ENCODE measurements around the gene GATA3.

GATA3 gene

GRCh38 chr10:8057636-8058273, 3.3 kb downstream of the GATA3 start:
- TF ChIP-seq TSHZ2 (CRISPR knock-in tag; IDR thresholded peaks at IDR 0.05): no peak
- no peak for TF ChIP-seq RARB (CRISPR knock-in tag; IDR thresholded peaks at IDR 0.05)
- no peak for TF ChIP-seq SNAI2 (CRISPR knock-in tag; IDR thresholded peaks at IDR 0.05)
- TF ChIP-seq ESRRG (CRISPR knock-in tag; IDR thresholded peaks at IDR 0.05): no peak
- TF ChIP-seq ARNTL (CRISPR knock-in tag; IDR thresholded peaks at IDR 0.05; ENCODE audit: borderline replicate concordance, low read depth): no peak
- TF ChIP-seq ZNF70 (CRISPR knock-in tag; IDR thresholded peaks at IDR 0.05): no peak
- no peak for TF ChIP-seq ZFP30 (CRISPR knock-in tag; IDR thresholded peaks at IDR 0.05)
- no peak for ATAC-seq

GRCh38 chr10:8058274-8059111, 4.0 kb downstream of the GATA3 start:
- TF ChIP-seq ZC3H10 (CRISPR knock-in tag; IDR thresholded peaks at IDR 0.05) (no peak), ZNF8 (CRISPR knock-in tag; IDR thresholded peaks at IDR 0.05) (no peak), CREB5 (CRISPR knock-in tag; IDR thresholded peaks at IDR 0.05; ENCODE audit: low read depth) (no peak), CSDC2 (CRISPR knock-in tag; IDR thresholded peaks at IDR 0.05) (no peak), ESRRG (CRISPR knock-in tag; IDR thresholded peaks at IDR 0.05) (no peak), PATZ1 (CRISPR knock-in tag; IDR thresholded peaks at IDR 0.05; ENCODE audit: borderline replicate concordance) (no peak), ARNTL (CRISPR knock-in tag; IDR thresholded peaks at IDR 0.05; ENCODE audit: borderline replicate concordance, low read depth) (no peak), ISL1 (CRISPR knock-in tag; IDR thresholded peaks at IDR 0.05) (no peak), TSHZ2 (CRISPR knock-in tag; IDR thresholded peaks at IDR 0.05) (no peak), ZNF565 (CRISPR knock-in tag; conservative IDR thresholded peaks at IDR 0.05; ENCODE audit: low read depth) (no peak), RARB (CRISPR knock-in tag; IDR thresholded peaks at IDR 0.05) (no peak), BACH2 (CRISPR knock-in tag; IDR thresholded peaks at IDR 0.05; ENCODE audit: borderline replicate concordance) (no peak), GLIS3 (CRISPR knock-in tag; IDR thresholded peaks at IDR 0.05) (no peak), TOX (CRISPR knock-in tag; IDR thresholded peaks at IDR 0.05; ENCODE audit: borderline replicate concordance) (no peak), OSR1 (CRISPR knock-in tag; IDR thresholded peaks at IDR 0.05) (no peak), CSRNP3 (CRISPR knock-in tag; IDR thresholded peaks at IDR 0.05) (no peak), TCF4 (CRISPR knock-in tag; IDR thresholded peaks at IDR 0.05; ENCODE audit: borderline replicate concordance) (no peak), ZFP3 (CRISPR knock-in tag; IDR thresholded peaks at IDR 0.05) (no peak), ZFP30 (CRISPR knock-in tag; IDR thresholded peaks at IDR 0.05) (no peak)
- ATAC-seq: no peak

Measured in SK-N-SH treated with all-trans-retinoic acid at 6 μM for 48 hours (cell line).